Gastrocnemius medialis (tissue), 4 donors: ENCODE data around the gene MTFR2. TPM values are rescaled to one million over a fixed set of nuclear protein-coding genes. Genes with fewer than 3 reads are reported as not detected.

Experiments
- ATAC-seq, 2 donors: fragments of 150-250 bp; one replicate each; pipeline ENCODE4 v1.9.1; 2016
- DNase-seq, 2 donors: peaks; one replicate each; pipeline ENCODE4 v3.0.0-alpha.2; 2019
- H3K27ac ChIP-seq, 4 donors: fragments of 200-600 bp; sonication (generic); 1 replicate in 1 of 4; 2 replicates in 3 of 4; pipeline ENCODE4 v1.5.1; 2016 to 2018; ENCODE audit warnings: mild to moderate bottlenecking in 2 of 4, moderate library complexity in 1 of 4
- H3K27me3 ChIP-seq, 3 donors: fragments of 200-600 bp; sonication (generic) in 2 of 3; 1 replicate in 1 of 3; 2 replicates in 2 of 3; pipeline versions ENCODE4 v1.5.1 to v1.6.0; 2016 to 2019; ENCODE audit warnings: mild to moderate bottlenecking in 1 of 3, moderate library complexity in 1 of 3
- H3K36me3 ChIP-seq, 2 donors: fragments of 200-600 bp; sonication (generic) in 1 of 2; one replicate each; pipeline ENCODE4 v1.5.1; 2017 to 2018
- H3K4me1 ChIP-seq, 2 donors: fragments of 200-600 bp; sonication (generic) in 1 of 2; one replicate each; pipeline ENCODE4 v1.5.1; 2016 to 2017; ENCODE audit warnings: mild to moderate bottlenecking in 2 of 2
- H3K4me3 ChIP-seq, 4 donors: fragments of 200-600 bp; sonication (generic) in 3 of 4; 1 replicate in 1 of 4; 2 replicates in 3 of 4; pipeline ENCODE4 v1.5.1; 2016 to 2019; ENCODE audit warnings: mild to moderate bottlenecking in 2 of 4
- H3K9me3 ChIP-seq, 3 donors: fragments of 200-600 bp; sonication (generic) in 2 of 3; 1 replicate in 1 of 3; 2 replicates in 2 of 3; pipeline ENCODE4 v1.5.1; 2016 to 2019
- CTCF ChIP-seq, 5 experiments: fragments of 450-650 bp in 3 of 5; fragments of 200-600 bp in 2 of 5; sonication (generic) in 2 of 5; IDR thresholded peaks in 4 of 5; conservative IDR thresholded peaks in 1 of 5; 1 replicate in 4 of 5; 2 replicates in 1 of 5; pipeline ENCODE4 v1.5.1; 2016 to 2019; ENCODE audit warnings: antibody characterized with exemption in 5 of 5, mild to moderate bottlenecking in 3 of 5, moderate library complexity in 3 of 5
- POLR2A ChIP-seq, 2 donors: fragments of 450-650 bp; IDR thresholded peaks; one replicate each; pipeline ENCODE4 v1.6.1; 2017; ENCODE audit warnings: antibody characterized with exemption in 2 of 2, mild to moderate bottlenecking in 2 of 2, moderate library complexity in 2 of 2
- in situ Hi-C, 4 donors: fragments of 200-750 bp; cut with MboI; loops; one replicate each; pipeline versions ENCODE4 v1.15.0 to v1.8.0; 2017; ENCODE audit warnings: low sequenced_read_pairs in 4 of 4
- intact Hi-C: fragments of 100-400 bp; cut with DNase I; formaldehyde crosslinking; loops from one replicate; pipeline ENCODE4 v1.15.1; 2023; ENCODE audit warnings: low total_unique reads
- total RNA-seq, 4 donors: library from RNA; depleted of rRNA; stranded (reverse); fragments of >200 nt; gene quantifications; one replicate each; pipeline versions ENCODE4 v1.1.0 to v1.2.3, GENCODE V29; 2016

Gene MTFR2
- total RNA-seq, 4 donors from 2014 or later, result 0.51 TPM; not detected in 3

GRCh38 chr6:136254851-136255466 is 4.8 kb upstream of the MTFR2 start:
- ATAC-seq, result no peak

GRCh38 chr6:136253734-136254133 is 3.6 kb upstream of the MTFR2 start:
- no peak overlapping the region for H3K27ac ChIP-seq
- no peaks in the 10 kb centered on the region for H3K27me3 ChIP-seq
- peaks cover 16 to 22% of the 10 kb centered on the region in 2 donors for H3K4me1 ChIP-seq
- TF ChIP-seq POLR2A (IDR thresholded peaks at IDR 0.05), result no peak
- no peak for TF ChIP-seq CTCF (IDR thresholded peaks at IDR 0.05 in 4 of 5, conservative IDR thresholded peaks at IDR 0.05 in 1 of 5)
- no peaks in the 10 kb centered on the region for H3K9me3 ChIP-seq
- intact Hi-C loops, result no loop called here
- no peak for ATAC-seq
- peaks cover 0 to 18% of the 10 kb centered on the region in 2 donors for H3K36me3 ChIP-seq
- no peak overlapping the region for H3K4me3 ChIP-seq
- DNase-seq, result no peak
- in situ Hi-C loops, result no loop called here

More at GRCh38 chr6:136254851-136255466, 4.8 kb upstream of the MTFR2 start:
- TF ChIP-seq POLR2A (IDR thresholded peaks at IDR 0.05) (no peak), CTCF (IDR thresholded peaks at IDR 0.05 in 4 of 5, conservative IDR thresholded peaks at IDR 0.05 in 1 of 5) (no peak)
- DNase-seq, result no peak
- Histone ChIP-seq H3K4me3 (no peak overlapping the region), H3K27ac (no peak overlapping the region), H3K36me3 (peaks cover 0 to 30% of the 10 kb centered on the region in 2 donors), H3K27me3 (no peaks in the 10 kb centered on the region), H3K9me3 (no peaks in the 10 kb centered on the region), H3K4me1 (peaks cover 13 to 15% of the 10 kb centered on the region in 2 donors)
- intact Hi-C loops (no loop called here), in situ Hi-C loops (no loop called here)

GRCh38 chr6:136252441-136252840 is 2.3 kb upstream of the MTFR2 start:
- intact Hi-C loops (no loop called here), in situ Hi-C loops (no loop called here)
- no peak for TF ChIP-seq CTCF (IDR thresholded peaks at IDR 0.05 in 4 of 5, conservative IDR thresholded peaks at IDR 0.05 in 1 of 5)
- TF ChIP-seq POLR2A (IDR thresholded peaks at IDR 0.05), result no peak
- Histone ChIP-seq H3K27ac (no peak overlapping the region), H3K4me1 (peaks cover 16 to 22% of the 10 kb centered on the region in 2 donors), H3K4me3 (no peak overlapping the region), H3K9me3 (no peaks in the 10 kb centered on the region), H3K27me3 (no peaks in the 10 kb centered on the region), H3K36me3 (peaks cover 0 to 5% of the 10 kb centered on the region in 2 donors)
- DNase-seq (no peak), ATAC-seq (no peak)

- Histone ChIP-seq H3K27ac (no peak overlapping the region), H3K4me1 (peaks cover 16 to 22% of the 10 kb centered on the region in 2 donors), H3K9me3 (no peaks in the 10 kb centered on the region), H3K4me3 (peak overlapping the region in 3 of 4 donors; percentile 73 to 81 (median 76)), H3K36me3 (no peaks in the 10 kb centered on the region), H3K27me3 (no peaks in the 10 kb centered on the region)
- intact Hi-C loops, result loop anchor here (2.0 kb wide), 1 partner anchor 65 kb away; no protein-coding TSS in a partner anchor
- in situ Hi-C loops, result no loop called here
- no peak for DNase-seq
- no peak for ATAC-seq
- TF ChIP-seq CTCF (IDR thresholded peaks at IDR 0.05 in 4 of 5, conservative IDR thresholded peaks at IDR 0.05 in 1 of 5) (no peak), POLR2A (IDR thresholded peaks at IDR 0.05) (no peak)
Observed at GRCh38 chr6:136251394-136251793, 1.3 kb upstream of the MTFR2 start.
